Smooth muscle cell (in vitro differentiated cells): ENCODE data around the gene GSTM4. TPM values are rescaled to one million over a fixed set of nuclear protein-coding genes. Genes with fewer than 3 reads are reported as not detected.

ENCODE experiments used
- DNase-seq: peaks from one replicate; lab custom pipeline; 2025; ENCODE audit not compliant: unreplicated experiment; lab: John Stamatoyannopoulos, UW
- H2AFZ ChIP-seq: fragments of 200-600 bp; sonication (generic); 2 replicates; pipeline ENCODE4 v1.6.0; 2016; ENCODE audit warnings: antibody characterized with exemption, low read depth, mild to moderate bottlenecking
- H3F3A ChIP-seq: fragments of 200-600 bp; sonication (generic); 2 replicates; pipeline ENCODE4 v1.6.0; 2017; ENCODE audit warnings: antibody characterized with exemption, low read depth
- H3K27ac ChIP-seq: fragments of 200-600 bp; sonication (generic); 2 replicates; pipeline ENCODE4 v1.5.1; 2016; ENCODE audit warnings: low read depth, mild to moderate bottlenecking
- H3K27me3 ChIP-seq: fragments of 200-600 bp; sonication (generic); 2 replicates; pipeline ENCODE4 v1.6.1; 2016; ENCODE audit warnings: low read depth, mild to moderate bottlenecking
- H3K36me3 ChIP-seq: fragments of 200-600 bp; sonication (generic); 2 replicates; pipeline ENCODE4 v1.5.1; 2016; ENCODE audit warnings: low read depth
- H3K4me1 ChIP-seq: fragments of 200-600 bp; sonication (generic); 2 replicates; pipeline ENCODE4 v1.5.1; 2016; ENCODE audit warnings: low read depth
- H3K4me2 ChIP-seq: fragments of 200-600 bp; sonication (generic); 2 replicates; pipeline ENCODE4 v1.6.0; 2016; ENCODE audit warnings: mild to moderate bottlenecking
- H3K4me3 ChIP-seq: fragments of 200-600 bp; sonication (generic); 2 replicates; pipeline ENCODE4 v1.5.1; 2016; ENCODE audit warnings: mild to moderate bottlenecking
- H3K79me2 ChIP-seq: fragments of 200-600 bp; sonication (generic); 2 replicates; pipeline ENCODE4 v1.6.0; 2016; ENCODE audit warnings: low read depth, mild to moderate bottlenecking
- H3K9ac ChIP-seq: fragments of 200-600 bp; sonication (generic); 2 replicates; pipeline ENCODE4 v1.6.0; 2016; ENCODE audit warnings: low read depth
- H3K9me3 ChIP-seq: fragments of 200-600 bp; sonication (generic); replicated peaks from 2 replicates; pipeline ENCODE4 v1.5.1; 2016; ENCODE audit warnings: low read depth
- H4K20me1 ChIP-seq: fragments of 200-600 bp; sonication (generic); 2 replicates; pipeline ENCODE4 v1.6.0; 2016; ENCODE audit warnings: low read depth
- CTCF ChIP-seq: fragments of 200-600 bp; sonication (generic); IDR thresholded peaks from 2 replicates; pipeline ENCODE4 v1.5.1; 2017; ENCODE audit warnings: borderline replicate concordance, mild to moderate bottlenecking, antibody characterized with exemption; ENCODE audit not compliant: insufficient read depth, poor library complexity, severe bottlenecking
- WGBS: methylation state at CpG from one replicate; pipeline ENCODE4 v1.1.7; 2016; ENCODE audit warnings: low lambda C conversion rate; 5-methylcytosine and 5-hydroxymethylcytosine counted together
- polyA plus RNA-seq: library from polyadenylated mRNA; unstranded; fragments of >200 nt; fragmentation: Nextera tagmentation; extraction: Ambion mirVana; gene quantifications from 2 replicates; pipeline ENCODE4 v1.2.1, GENCODE V29; 2016
- total RNA-seq: library from RNA; depleted of rRNA; stranded (reverse); fragments of >200 nt; gene quantifications from 2 replicates; pipeline ENCODE4 v1.2.3, GENCODE V29; 2014

GSTM4 gene
- total and polyA plus RNA-seq, 2 experiments from 2014 or later = 25.8 to 34.4 TPM

- no peaks in the 10 kb centered on the region for H3K9me3 ChIP-seq
- no peak for DNase-seq
These were observed 13.3 kb upstream of the GSTM4 start for GRCh38 chr1:109642626-109643025.

GRCh38 chr1:109643385-109644230 lies 12.3 kb upstream of the GSTM4 start:
- peak overlapping the region; percentile 18 for H3K4me2 ChIP-seq
- H3K9me3 ChIP-seq = no peaks in the 10 kb centered on the region
- no peak overlapping the region for H3K27ac ChIP-seq
- H3K9ac ChIP-seq = no peak overlapping the region
- no peaks in the 10 kb centered on the region for H3K79me2 ChIP-seq
- no peaks in the 10 kb centered on the region for H3F3A ChIP-seq
- H3K4me3 ChIP-seq = no peak overlapping the region
- peak; percentile 81 for TF ChIP-seq CTCF
- no peaks in the 10 kb centered on the region for H3K27me3 ChIP-seq
- WGBS = 44% methylated on average over 32 of the region's 32 CpGs
- no peak overlapping the region for H2AFZ ChIP-seq
- H3K36me3 ChIP-seq = no peaks in the 10 kb centered on the region
- no peaks in the 10 kb centered on the region for H4K20me1 ChIP-seq
- H3K4me1 ChIP-seq = no peaks in the 10 kb centered on the region
- DNase-seq = peak; percentile 50

More at GRCh38 chr1:109642626-109643025, 13.3 kb upstream of the GSTM4 start:
- Histone ChIP-seq H3K9ac (no peak overlapping the region), H4K20me1 (no peaks in the 10 kb centered on the region), H3K4me1 (no peaks in the 10 kb centered on the region), H3K27ac (no peak overlapping the region), H3K79me2 (no peaks in the 10 kb centered on the region), H3F3A (no peaks in the 10 kb centered on the region), H3K4me3 (no peak overlapping the region), H3K36me3 (no peaks in the 10 kb centered on the region), H3K4me2 (no peak overlapping the region), H3K27me3 (no peaks in the 10 kb centered on the region), H2AFZ (no peak overlapping the region)
- no peak for TF ChIP-seq CTCF
- 63% methylated on average over 3 of the region's 3 CpGs for WGBS

DNA sequence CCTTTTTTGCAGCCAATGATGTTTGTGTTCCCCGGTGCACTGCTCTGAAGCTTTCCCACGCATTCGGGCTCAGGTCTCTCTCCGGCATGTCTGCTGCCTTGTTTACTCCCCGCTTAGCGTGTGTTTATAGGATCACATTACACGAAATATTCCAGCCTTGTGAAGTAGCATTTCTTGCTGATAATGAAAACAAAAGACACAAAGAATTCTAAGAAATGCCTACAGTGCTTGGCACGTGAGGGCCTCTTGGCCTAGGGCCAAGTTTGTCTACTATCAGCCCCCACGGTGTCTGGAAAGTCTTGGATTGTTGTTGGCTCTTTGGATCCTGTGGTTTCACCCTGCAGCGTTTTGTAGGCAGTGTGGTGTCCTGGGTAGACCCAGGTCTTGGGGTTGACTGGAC lies 11.2 kb upstream of the GSTM4 start:
- 41% methylated on average over 10 of the region's 10 CpGs for WGBS
- Histone ChIP-seq H3K4me2 (peak overlapping the region; percentile 27), H3K4me1 (no peaks in the 10 kb centered on the region), H3K27me3 (no peaks in the 10 kb centered on the region), H2AFZ (no peak overlapping the region), H3K79me2 (no peaks in the 10 kb centered on the region), H3K27ac (no peak overlapping the region), H3F3A (no peaks in the 10 kb centered on the region), H3K36me3 (no peaks in the 10 kb centered on the region), H3K4me3 (no peak overlapping the region), H3K9ac (no peak overlapping the region), H3K9me3 (no peaks in the 10 kb centered on the region), H4K20me1 (no peaks in the 10 kb centered on the region)
- DNase-seq = no peak
- no peak for TF ChIP-seq CTCF
